CD4-positive, alpha-beta T cell treated with Interleukin-15 for 4 hours (primary cell): ENCODE measurements around the gene C18orf54.

Source experiments
- DNase-seq: peaks from one replicate; pipeline ENCODE4 v3.0.0-alpha.2; 2020; ENCODE audit warnings: low spot score

The C18orf54 gene

GRCh38 chr18:54387631-54388030 lies 29.9 kb downstream of the C18orf54 start:
- no peak for DNase-seq

- no peak for DNase-seq
Observed at GRCh38 chr18:54388203-54389142, 30.8 kb downstream of the C18orf54 start.

DNA sequence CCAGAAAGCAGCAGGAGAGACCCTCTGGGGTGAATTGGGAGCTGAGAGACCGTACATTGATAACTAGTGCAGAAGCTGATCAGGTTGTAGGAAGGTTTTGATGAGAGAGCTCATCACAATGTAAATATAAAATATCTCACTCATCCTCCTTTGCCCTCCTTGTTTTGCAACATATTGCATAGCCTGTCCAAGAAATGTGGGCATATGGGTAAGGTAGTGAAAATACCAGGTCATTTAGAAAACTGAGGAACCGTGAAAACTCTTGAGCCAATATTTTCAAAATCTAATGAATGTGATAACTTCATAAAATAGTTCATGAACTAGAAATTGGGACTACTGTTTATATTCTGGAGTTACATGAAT lies 31.4 kb downstream of the C18orf54 start:
- DNase-seq: no peak

DNA sequence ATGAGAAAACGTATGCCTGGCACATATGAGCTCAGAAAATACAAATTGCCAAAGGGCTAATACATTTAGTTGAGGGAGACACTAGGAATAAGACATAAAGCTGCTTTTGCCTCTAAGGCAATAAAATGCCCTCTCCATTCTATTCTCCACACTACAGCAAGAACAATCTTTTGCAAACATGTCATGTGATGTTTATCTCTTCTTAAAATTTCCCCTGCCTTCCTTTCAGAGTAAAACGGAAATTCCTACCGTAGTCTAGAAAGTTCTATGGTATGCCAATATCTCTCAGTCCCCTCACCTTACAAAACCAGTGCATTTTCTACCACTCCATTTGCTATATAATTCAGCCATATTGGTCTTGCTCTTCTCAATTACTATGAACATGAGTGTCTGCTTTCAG lies 33.1 kb downstream of the C18orf54 start:
- no peak for DNase-seq

- DNase-seq: peak; percentile 67
Observed at GRCh38 chr18:54392543-54393023, 34.9 kb downstream of the C18orf54 start.

- no peak for DNase-seq
Observed at GRCh38 chr18:54393648-54394294, 36.1 kb downstream of the C18orf54 start.

DNA sequence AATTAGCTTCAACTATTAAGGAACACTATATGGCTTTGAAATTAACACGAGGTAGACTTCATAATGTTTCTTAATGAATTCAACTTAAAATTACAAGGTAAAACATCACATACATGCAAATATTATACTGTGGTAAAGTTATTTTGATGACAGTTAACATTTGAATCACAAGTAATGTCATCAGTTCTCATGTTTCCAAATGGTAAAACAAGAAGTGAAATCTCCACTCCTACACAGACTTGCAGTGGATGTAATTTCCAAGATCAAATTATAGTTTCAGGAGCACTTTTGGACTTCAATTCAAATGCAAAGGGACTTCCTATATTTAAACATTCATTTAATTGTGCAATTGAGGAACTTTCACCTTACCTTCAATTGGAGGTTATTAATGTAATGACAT lies 39.1 kb downstream of the C18orf54 start:
- no peak for DNase-seq

GRCh38 chr18:54405290-54405689 lies 47.6 kb downstream of the C18orf54 start:
- no peak for DNase-seq

GRCh38 chr18:54411781-54412180 lies 54.1 kb downstream of the C18orf54 start:
- DNase-seq: no peak

DNA sequence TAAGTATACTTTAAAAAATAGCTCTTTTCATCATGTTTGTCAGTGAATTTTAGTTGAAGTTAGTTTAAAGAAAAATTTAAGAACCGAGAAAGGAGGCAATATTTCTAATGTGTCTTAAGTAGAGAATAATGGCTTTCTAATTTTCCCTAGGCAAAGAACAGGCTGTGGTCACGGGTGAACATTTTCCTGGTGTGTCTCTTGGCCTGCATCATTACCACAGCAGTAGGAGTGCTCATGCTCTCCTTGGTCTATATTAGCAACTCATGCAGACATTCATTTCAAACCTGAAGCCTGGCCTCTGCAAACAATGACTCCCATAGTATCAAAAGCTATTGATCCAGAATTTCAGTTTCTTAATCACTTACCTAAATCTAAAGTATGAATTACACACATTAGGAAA lies 57.4 kb downstream of the C18orf54 start:
- DNase-seq: no peak

DNA sequence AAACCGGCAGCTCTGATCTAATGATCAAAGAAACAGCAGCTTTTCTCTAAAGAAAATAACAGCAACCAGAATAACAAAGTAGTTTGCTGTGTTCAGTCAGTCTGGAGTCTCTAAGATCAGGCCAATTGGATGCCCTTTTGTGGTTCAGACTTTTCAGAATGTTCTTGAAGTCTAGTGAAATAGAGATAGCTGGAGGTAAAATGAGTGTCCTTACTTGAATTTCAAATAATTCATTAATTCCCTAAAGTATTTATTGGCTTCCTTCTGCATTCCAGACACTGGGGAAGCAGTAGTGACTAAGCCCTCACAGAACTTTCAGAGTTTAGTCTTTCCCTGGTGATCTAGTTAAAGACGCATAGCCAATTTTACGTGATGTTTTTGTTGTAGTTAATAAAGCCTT lies 58.7 kb downstream of the C18orf54 start:
- DNase-seq: no peak

DNA sequence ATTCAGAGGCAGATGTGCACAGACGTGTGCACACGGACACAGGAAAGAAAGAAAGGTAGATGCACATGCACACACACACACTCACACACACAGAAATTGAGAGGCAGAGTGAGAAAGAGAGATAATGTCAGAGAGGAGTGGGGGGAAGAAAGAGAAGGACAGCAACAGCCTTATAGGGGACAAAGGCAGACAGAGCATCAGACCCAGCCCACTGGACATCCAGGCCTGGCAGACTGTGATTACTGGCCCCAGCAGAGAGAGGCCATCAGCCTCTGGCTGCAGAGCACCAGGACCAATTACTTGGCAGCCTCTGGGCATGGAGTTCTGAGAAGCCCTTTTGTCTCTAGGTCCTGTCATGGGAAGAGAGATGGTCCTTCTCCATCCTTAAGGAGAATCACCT lies 66.1 kb downstream of the C18orf54 start:
- no peak for DNase-seq

DNA sequence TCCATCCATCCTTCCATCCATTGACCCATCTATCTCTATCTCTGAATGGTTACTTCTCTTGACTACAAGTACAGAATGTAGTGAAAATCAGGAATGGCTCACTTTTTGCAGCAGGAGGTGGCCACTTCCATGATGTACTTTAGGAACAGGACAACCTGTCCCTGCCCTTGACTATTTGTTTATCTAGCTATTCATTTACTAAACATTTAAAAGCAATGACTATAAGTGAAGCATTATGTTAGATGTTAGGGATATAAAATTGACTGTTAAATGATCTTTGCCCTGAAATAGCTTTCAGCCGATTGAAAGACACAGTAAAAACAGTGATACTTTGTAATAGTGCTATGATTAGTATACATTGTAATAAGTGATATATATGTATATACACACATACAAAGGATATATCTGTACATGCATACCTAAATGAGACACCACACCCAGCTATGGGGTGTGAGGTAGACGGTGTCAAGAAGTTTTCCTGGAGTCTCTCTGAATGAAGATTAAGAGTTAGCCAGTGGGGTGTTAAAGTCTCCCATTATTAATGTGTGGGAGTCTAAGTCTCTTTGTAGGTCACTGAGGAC lies 68.5 kb downstream of the C18orf54 start:
- no peak for DNase-seq
